Immature natural killer cell (primary cell): ENCODE data around the gene SZT2. TPM values are rescaled to one million over a fixed set of nuclear protein-coding genes. Genes with fewer than 3 reads are reported as not detected.
"Not testable (repeated sequence)": the region's sequence is repeated elsewhere in the genome, so short reads cannot be mapped to it uniquely, and the experiment has no call there.

ENCODE experiments used
- DNase-seq, 3 donors: peaks; one replicate each; pipeline ENCODE4 v3.0.0; 2022; ENCODE audit warnings: mixed read lengths in 1 of 3
- H3K27ac Mint-ChIP-seq, 6 donors: one replicate each; pipeline ENCODE4 v1.8.0; 2020; ENCODE audit warnings: mixed read lengths in 6 of 6, mild to moderate bottlenecking in 5 of 6, inconsistent platforms in 4 of 6, moderate library complexity in 3 of 6
- H3K27me3 Mint-ChIP-seq, 3 donors: one replicate each; pipeline ENCODE4 v1.8.0; 2020 to 2021; ENCODE audit warnings: low read depth in 3 of 3, mild to moderate bottlenecking in 3 of 3, mixed read lengths in 3 of 3, moderate library complexity in 3 of 3, inconsistent platforms in 1 of 3
- H3K36me3 Mint-ChIP-seq, 3 donors: one replicate each; pipeline ENCODE4 v1.8.0; 2020; ENCODE audit warnings: mixed read lengths in 3 of 3, inconsistent platforms in 2 of 3, mild to moderate bottlenecking in 2 of 3
- H3K4me1 Mint-ChIP-seq, 2 donors: one replicate each; pipeline ENCODE4 v1.8.0; 2020; ENCODE audit warnings: inconsistent platforms in 2 of 2, mild to moderate bottlenecking in 2 of 2, mixed read lengths in 2 of 2, moderate library complexity in 1 of 2
- H3K4me3 Mint-ChIP-seq, 5 donors: one replicate each; pipeline ENCODE4 v1.8.0; 2020; ENCODE audit warnings: mild to moderate bottlenecking in 5 of 5, mixed read lengths in 5 of 5, inconsistent platforms in 3 of 5, moderate library complexity in 3 of 5
- H3K9me3 Mint-ChIP-seq, 6 donors: one replicate each; pipeline ENCODE4 v1.8.0; 2020; ENCODE audit warnings: mild to moderate bottlenecking in 6 of 6, mixed read lengths in 6 of 6, inconsistent platforms in 4 of 6, moderate library complexity in 3 of 6
- polyA plus RNA-seq, 3 donors: library from polyadenylated mRNA; unstranded; fragments of 300-500 nt; fragmentation: Illumina TruSeq; gene quantifications; one replicate each; pipeline ENCODE4 v1.2.3, GENCODE V29; 2021

Gene SZT2
- polyA plus RNA-seq, 3 donors from 2014 or later, result 3.4 to 8.3 (median 4.5) TPM

GRCh38 chr1:43382027-43382779 lies 7.5 kb upstream of the SZT2 start:
- peak overlapping the region in 3 of 6 donors; percentile 22 to 54 (median 54) for H3K27ac Mint-ChIP-seq
- no peak for DNase-seq
- H3K4me3 Mint-ChIP-seq, result no peak overlapping the region
- peaks cover 6 to 8% of the 10 kb centered on the region in 2 donors for H3K4me1 Mint-ChIP-seq
- no peaks in the 10 kb centered on the region for H3K9me3 Mint-ChIP-seq
- peaks cover 13 to 58% (median 24%) of the 10 kb centered on the region in 3 donors for H3K36me3 Mint-ChIP-seq
- H3K27me3 Mint-ChIP-seq, result peaks cover 0 to 1% (median 0%) of the 10 kb centered on the region in 3 donors

DNA sequence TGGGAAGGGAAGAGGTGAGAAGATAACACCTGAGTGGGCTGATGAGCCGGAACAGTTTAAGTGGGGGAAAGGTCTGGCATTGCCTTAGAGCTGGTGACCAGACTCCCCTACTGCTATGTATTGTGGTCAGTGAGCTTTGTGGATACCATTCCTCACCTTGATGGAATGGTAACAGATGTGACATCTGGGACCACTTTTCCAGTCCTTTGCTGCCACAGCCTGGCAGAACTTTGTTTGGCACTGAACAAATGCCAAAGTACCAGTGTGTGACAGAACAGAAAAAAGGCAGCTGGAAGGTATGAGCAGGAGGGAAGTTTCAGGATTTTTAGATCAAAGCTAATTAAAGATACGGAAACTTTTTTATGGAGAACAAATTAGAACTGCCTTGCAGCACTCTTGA lies 6.2 kb upstream of the SZT2 start:
- peaks cover 0 to 1% (median 0%) of the 10 kb centered on the region in 3 donors for H3K27me3 Mint-ChIP-seq
- H3K4me1 Mint-ChIP-seq, result peaks cover 13 to 19% of the 10 kb centered on the region in 2 donors
- DNase-seq, result no peak
- no peak overlapping the region for H3K4me3 Mint-ChIP-seq
- H3K9me3 Mint-ChIP-seq, result no peaks in the 10 kb centered on the region
- H3K27ac Mint-ChIP-seq, result no peak overlapping the region
- H3K36me3 Mint-ChIP-seq, result peaks cover 13 to 58% (median 24%) of the 10 kb centered on the region in 3 donors

- peak overlapping the region in 1 of 6 donors; percentile 8 for H3K27ac Mint-ChIP-seq
- no peak for DNase-seq
- no peak overlapping the region for H3K4me3 Mint-ChIP-seq
Observed at GRCh38 chr1:43386676-43387075, 3.0 kb upstream of the SZT2 start.

DNA sequence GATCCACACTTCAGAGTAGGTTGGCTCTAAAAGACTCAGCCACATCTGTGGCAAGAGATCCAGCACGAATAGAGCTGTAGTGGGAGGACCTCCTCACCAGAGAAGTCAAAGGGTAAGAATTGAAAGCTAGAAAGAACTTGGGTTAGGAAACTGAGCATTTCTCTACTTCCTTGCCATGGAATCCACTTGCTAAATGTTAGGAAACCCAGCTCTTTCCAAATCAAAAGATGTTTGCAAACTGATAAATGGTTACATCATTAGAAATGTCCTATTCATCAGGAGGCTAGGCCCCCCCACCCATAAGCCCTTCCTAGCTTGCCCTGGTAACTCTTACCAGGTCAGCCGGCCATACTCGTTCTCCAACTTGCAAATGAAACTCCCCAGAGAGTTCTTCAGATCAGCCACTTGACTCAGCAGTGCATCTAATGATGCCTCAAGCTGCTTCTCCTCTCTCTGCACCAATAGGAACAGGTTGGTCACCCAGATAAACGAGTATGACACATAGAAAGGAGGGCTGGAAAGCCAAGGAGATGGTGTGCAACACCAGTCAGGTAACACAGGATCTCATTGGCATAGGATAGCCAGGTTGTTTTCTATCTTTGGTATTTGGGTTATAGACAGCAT lies 1.6 kb upstream of the SZT2 start:
- Mint-ChIP-seq H3K36me3 (peaks cover 10 to 41% (median 17%) of the 10 kb centered on the region in 3 donors), H3K4me3 (peak overlapping the region; percentile 98 to 100 (median 100)), H3K27ac (peak overlapping the region; percentile 97 to 100 (median 100)), H3K27me3 (peaks cover 0 to 4% (median 3%) of the 10 kb centered on the region in 3 donors), H3K9me3 (no peaks in the 10 kb centered on the region), H3K4me1 (peaks cover 39 to 48% of the 10 kb centered on the region in 2 donors)
- DNase-seq, result no peak

More at GRCh38 chr1:43386676-43387075, 3.0 kb upstream of the SZT2 start:
- H3K9me3 Mint-ChIP-seq, result no peaks in the 10 kb centered on the region
- H3K4me1 Mint-ChIP-seq, result peaks cover 34 to 43% of the 10 kb centered on the region in 2 donors
- peaks cover 0 to 4% (median 3%) of the 10 kb centered on the region in 3 donors for H3K27me3 Mint-ChIP-seq
- H3K36me3 Mint-ChIP-seq, result peaks cover 13 to 53% (median 24%) of the 10 kb centered on the region in 3 donors

- H3K27ac Mint-ChIP-seq, result peak overlapping the region; percentile 97 to 100 (median 100)
- DNase-seq, result no peak
- H3K27me3 Mint-ChIP-seq, result peaks cover 0 to 4% (median 3%) of the 10 kb centered on the region in 3 donors
- peaks cover 39 to 53% of the 10 kb centered on the region in 2 donors for H3K4me1 Mint-ChIP-seq
- H3K4me3 Mint-ChIP-seq, result peak overlapping the region; percentile 98 to 100 (median 100)
- no peaks in the 10 kb centered on the region for H3K9me3 Mint-ChIP-seq
- peaks cover 10 to 36% (median 15%) of the 10 kb centered on the region in 3 donors for H3K36me3 Mint-ChIP-seq
Observed at GRCh38 chr1:43388613-43389012, 1.1 kb upstream of the SZT2 start.

DNA sequence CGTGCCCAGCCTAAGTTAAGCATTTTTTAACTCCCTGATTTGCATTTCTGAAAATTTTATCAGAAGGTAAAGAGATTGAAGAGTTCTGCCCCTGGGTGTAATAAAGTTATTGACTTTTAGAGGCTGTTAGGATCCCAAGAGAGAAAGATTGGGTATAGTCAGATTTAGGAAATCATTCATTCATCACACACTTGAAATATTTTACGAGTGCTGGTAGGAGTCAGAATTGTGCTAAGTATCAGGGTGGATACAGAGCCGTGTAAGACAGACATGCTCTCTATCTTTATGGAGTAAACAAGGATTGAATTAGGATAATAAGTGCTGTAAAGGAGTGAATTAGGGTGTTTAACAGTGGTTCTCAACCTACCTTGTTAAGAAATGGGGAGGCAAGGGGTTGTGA lies 3.0 kb downstream of the SZT2 start:
- H3K27me3 Mint-ChIP-seq, result peaks cover 0 to 3% (median 3%) of the 10 kb centered on the region in 3 donors
- no peaks in the 10 kb centered on the region for H3K9me3 Mint-ChIP-seq
- DNase-seq, result no peak
- peak overlapping the region in 2 of 6 donors; percentile 0 to 22 for H3K27ac Mint-ChIP-seq
- H3K4me1 Mint-ChIP-seq, result peaks cover 41 to 65% of the 10 kb centered on the region in 2 donors
- no peak overlapping the region for H3K4me3 Mint-ChIP-seq
- peaks cover 0 to 4% (median 0%) of the 10 kb centered on the region in 3 donors for H3K36me3 Mint-ChIP-seq

DNA sequence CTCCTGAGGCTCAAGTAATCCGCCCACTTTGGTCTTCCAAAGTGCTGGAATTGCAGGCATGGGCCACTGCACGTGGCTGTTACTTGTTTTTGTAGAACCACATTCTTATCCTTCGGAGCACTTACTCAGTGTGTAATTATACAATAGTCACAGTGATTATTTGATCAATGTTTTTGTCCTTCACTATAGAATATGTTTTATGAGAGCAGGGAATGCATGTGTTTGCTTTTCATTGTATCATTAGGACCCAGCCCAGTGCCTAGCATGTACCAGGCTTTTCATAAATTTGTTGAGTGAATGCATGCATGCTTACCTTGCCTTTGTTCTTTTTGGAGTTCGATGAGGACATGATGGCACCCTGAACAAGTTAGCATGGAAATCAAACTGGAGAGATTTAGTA lies 5.8 kb downstream of the SZT2 start:
- no peak overlapping the region for H3K4me3 Mint-ChIP-seq
- H3K27me3 Mint-ChIP-seq, result no peaks in the 10 kb centered on the region
- H3K9me3 Mint-ChIP-seq, result no peaks in the 10 kb centered on the region
- H3K27ac Mint-ChIP-seq, result no peak overlapping the region
- DNase-seq, result no peak
- H3K36me3 Mint-ChIP-seq, result no peaks in the 10 kb centered on the region
- H3K4me1 Mint-ChIP-seq, result peaks cover 18 to 37% of the 10 kb centered on the region in 2 donors

DNA sequence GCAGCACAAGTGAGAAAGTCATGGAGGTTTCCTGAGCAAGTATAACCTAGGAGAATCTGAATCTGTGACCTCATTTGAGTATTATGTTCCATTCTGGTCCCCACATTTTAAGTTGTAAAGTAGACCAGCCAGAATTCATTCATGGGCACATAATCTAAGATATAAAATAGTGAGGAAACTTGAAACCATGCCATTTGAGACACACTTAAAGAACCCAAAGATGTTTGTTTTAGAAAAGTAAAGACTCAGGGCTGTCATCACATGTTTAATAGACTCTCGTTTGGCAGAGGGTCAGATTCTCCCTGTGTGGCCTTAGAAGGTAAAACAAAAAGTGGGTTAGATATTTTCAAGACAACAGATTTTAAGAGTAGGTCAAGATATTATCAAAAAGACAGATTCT lies 6.4 kb downstream of the SZT2 start:
- DNase-seq, result no peak
- H3K27ac Mint-ChIP-seq, result no peak overlapping the region
- no peaks in the 10 kb centered on the region for H3K36me3 Mint-ChIP-seq
- H3K4me3 Mint-ChIP-seq, result no peak overlapping the region
- peaks cover 13 to 32% of the 10 kb centered on the region in 2 donors for H3K4me1 Mint-ChIP-seq
- no peaks in the 10 kb centered on the region for H3K9me3 Mint-ChIP-seq
- no peaks in the 10 kb centered on the region for H3K27me3 Mint-ChIP-seq

GRCh38 chr1:43398227-43398626 lies 8.5 kb downstream of the SZT2 start:
- Mint-ChIP-seq H3K4me3 (no peak overlapping the region), H3K9me3 (no peaks in the 10 kb centered on the region)

DNA sequence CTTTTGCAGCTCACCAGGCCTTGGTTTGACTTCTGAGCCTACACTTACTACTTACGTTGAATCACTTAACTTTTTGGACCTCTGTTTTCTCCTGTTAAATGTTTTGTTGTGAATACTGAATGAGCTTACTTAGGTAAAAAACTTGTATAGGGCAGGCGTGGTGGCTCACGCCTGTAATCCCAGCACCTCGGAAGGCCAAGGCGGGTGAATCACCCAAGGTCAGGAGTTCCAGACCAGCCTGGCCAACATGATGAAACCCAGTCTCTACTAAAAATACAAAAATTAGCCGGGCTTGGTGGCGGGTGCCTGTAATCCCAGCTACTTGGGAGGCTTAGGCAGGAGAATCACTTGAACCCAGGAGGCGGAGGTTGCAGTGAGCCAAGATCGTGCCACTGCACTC lies 10.7 kb downstream of the SZT2 start:
- not testable (repeated sequence) for H3K9me3 Mint-ChIP-seq, H3K4me3 Mint-ChIP-seq, H3K27me3 Mint-ChIP-seq, H3K27ac Mint-ChIP-seq, DNase-seq
- peaks cover 6 to 24% of the 10 kb centered on the region in 2 donors for H3K4me1 Mint-ChIP-seq
- peaks cover 3 to 21% (median 11%) of the 10 kb centered on the region in 3 donors for H3K36me3 Mint-ChIP-seq

More at GRCh38 chr1:43398227-43398626, 8.5 kb downstream of the SZT2 start:
- Mint-ChIP-seq H3K27me3 (no peaks in the 10 kb centered on the region), H3K36me3 (peaks cover 3 to 6% (median 3%) of the 10 kb centered on the region in 3 donors), H3K27ac (no peak overlapping the region), H3K4me1 (peaks cover 6 to 32% of the 10 kb centered on the region in 2 donors)
- DNase-seq, result no peak

GRCh38 chr1:43402089-43402865 lies 12.6 kb downstream of the SZT2 start:
- peaks cover 16 to 34% (median 21%) of the 10 kb centered on the region in 3 donors for H3K36me3 Mint-ChIP-seq
- H3K4me1 Mint-ChIP-seq, result peaks cover 2 to 13% of the 10 kb centered on the region in 2 donors
- no peak overlapping the region for H3K4me3 Mint-ChIP-seq
- H3K27ac Mint-ChIP-seq, result peak overlapping the region in 4 of 6 donors; percentile 1 to 61 (median 8)
- H3K27me3 Mint-ChIP-seq, result peaks cover 0 to 1% (median 0%) of the 10 kb centered on the region in 3 donors
- no peaks in the 10 kb centered on the region for H3K9me3 Mint-ChIP-seq
- no peak for DNase-seq

DNA sequence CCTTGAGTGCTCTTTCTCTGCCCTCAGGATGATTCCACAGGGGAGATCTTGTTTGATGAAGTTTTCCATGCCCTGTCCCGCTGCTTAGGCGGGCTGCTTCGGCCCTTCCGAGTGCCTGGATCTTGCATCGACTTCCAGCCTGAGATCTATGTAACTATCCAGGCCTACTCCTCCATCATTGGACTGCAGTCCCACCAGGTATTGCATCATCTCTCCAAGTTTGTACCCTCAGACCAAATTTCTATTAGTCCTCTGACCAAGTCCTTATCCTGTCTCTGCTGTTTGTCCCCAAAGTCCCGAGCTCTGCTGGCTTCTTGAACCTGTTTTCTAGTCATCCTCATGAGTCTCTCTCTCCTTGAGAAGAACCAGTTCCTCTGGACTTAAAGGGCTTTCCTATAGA lies 14.7 kb downstream of the SZT2 start:
- peaks cover 0 to 1% (median 0%) of the 10 kb centered on the region in 3 donors for H3K27me3 Mint-ChIP-seq
- no peak for DNase-seq
- peaks cover 2 to 13% of the 10 kb centered on the region in 2 donors for H3K4me1 Mint-ChIP-seq
- H3K9me3 Mint-ChIP-seq, result no peaks in the 10 kb centered on the region
- peaks cover 25 to 42% (median 29%) of the 10 kb centered on the region in 3 donors for H3K36me3 Mint-ChIP-seq
- H3K27ac Mint-ChIP-seq, result no peak overlapping the region
- H3K4me3 Mint-ChIP-seq, result no peak overlapping the region

- Mint-ChIP-seq H3K27ac (no peak overlapping the region), H3K4me3 (no peak overlapping the region), H3K27me3 (peaks cover 0 to 1% (median 0%) of the 10 kb centered on the region in 3 donors), H3K36me3 (peaks cover 29 to 44% (median 30%) of the 10 kb centered on the region in 3 donors), H3K9me3 (no peaks in the 10 kb centered on the region), H3K4me1 (peaks cover 2 to 13% of the 10 kb centered on the region in 2 donors)
- DNase-seq, result no peak
Observed at GRCh38 chr1:43405219-43405875, 15.6 kb downstream of the SZT2 start.
